H4 (cell line): ENCODE results near the gene VWF. TPM values are rescaled to one million over a fixed set of nuclear protein-coding genes. Genes with fewer than 3 reads are reported as not detected.

Experiments used
- DNase-seq: peaks from one replicate; pipeline ENCODE4 v3.0.0-alpha.2; 2015; ENCODE audit warnings: low spot score
- total RNA-seq: library from RNA; depleted of rRNA; stranded (reverse); fragments of >200 nt; shearing (Covaris generic); gene quantifications from 2 replicates; pipeline ENCODE4 v1.2.3, GENCODE V29; 2014; rRNA removed

Gene VWF
- total RNA-seq, 1 experiment from 2014 or later = 0.23 TPM

DNA sequence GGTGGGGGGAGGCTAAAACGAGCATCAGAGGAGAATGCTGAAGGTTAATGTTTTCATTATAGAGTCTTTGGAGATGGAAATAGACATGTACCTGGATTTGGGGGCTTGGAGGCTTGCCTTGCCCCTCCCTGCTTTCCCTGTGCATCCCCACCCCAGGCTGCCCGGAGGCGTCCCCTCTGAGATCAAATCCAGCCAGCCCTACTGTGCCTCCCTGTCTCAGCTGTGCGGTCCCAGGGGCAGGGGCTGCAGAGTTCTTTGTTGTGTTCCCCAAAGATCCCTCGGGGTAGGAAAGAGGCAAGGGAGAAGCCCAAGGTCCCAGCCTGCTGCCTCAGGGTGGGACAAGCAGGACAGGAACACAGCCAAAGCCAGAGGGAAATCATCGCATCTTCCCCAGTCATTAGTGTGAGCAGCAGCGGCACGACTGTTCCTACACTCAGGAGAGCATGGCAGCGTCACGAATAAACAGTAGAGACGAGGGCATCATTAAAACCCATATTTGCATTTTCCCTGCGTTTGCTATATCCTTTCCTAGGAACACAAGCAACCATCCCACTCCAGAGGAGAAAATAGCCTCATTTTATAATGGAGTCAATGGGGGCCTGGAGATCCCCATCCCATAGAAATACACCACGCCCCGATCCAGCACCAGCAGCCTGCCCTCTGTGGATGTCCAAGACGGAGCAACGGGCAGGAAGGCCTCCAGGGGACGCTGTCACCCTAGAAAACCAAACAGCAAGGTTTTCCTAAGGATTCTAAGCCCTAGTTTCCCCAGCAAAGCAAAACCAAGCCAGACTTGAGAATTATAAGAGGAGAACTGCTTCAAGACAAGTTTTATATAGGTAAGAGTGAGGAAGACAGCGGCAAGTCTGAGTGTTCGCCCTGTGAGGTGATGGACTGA lies 211.8 kb downstream of the VWF start:
- DNase-seq = no peak

DNA sequence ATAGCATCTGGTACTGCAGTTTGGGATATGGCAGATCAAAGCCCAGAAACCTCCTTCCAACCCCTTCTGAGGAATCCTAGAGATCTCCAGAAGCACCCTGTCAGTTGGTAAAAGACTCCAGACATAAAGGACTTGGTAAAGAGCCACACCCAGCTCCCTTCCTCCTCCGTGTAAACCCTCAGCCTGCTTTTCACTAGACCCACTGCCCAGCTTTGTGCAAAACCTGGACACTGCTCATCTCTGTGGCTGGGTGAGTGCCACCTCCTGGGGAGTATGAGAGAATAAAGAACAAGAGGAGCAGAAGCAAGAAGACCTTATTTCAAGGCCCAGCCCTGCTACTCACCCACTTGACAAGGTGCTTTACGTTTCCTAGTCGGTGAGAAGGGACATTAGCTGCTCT lies 212.5 kb downstream of the VWF start:
- no peak for DNase-seq

DNA sequence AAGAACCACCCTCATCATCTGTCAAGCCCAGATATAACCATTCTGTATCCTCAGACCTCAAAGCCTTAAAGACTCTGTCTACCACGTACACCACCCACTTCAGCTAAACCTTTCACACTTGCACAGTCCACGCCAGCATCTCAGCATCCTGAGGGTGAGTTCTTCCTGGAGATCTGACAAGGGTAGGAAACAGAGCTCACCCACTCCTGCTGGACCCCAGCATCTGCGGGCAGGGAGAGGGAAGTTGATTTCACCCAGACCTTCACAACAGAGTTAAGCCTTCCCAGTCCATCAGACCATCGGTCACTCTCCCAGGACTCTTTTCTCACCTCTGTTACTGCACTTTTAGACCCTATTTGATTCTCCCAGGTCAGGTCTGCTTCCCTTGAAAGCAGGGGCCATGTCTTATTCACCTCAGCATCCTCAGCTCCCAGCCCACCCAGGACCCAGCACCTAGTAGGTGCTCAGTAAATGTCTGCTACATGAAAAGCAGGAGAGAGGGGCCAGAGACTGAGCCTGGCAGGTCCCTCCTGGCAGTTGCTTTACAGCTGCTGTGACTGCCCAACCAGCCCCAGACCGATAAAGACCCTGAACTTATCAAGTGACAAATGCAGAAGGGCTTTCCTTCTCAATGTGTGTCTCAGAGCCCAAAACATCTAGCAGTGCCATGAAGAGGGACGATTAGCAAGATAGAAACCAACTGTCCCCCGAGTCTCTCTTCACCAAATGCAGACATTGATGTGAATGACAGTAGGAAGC lies 213.5 kb downstream of the VWF start:
- DNase-seq = no peak

GRCh38 chr12:5909560-5909959 lies 214.9 kb downstream of the VWF start:
- DNase-seq = no peak

- no peak for DNase-seq
Measured at GRCh38 chr12:5908251-5908650, 216.2 kb downstream of the VWF start.

DNA sequence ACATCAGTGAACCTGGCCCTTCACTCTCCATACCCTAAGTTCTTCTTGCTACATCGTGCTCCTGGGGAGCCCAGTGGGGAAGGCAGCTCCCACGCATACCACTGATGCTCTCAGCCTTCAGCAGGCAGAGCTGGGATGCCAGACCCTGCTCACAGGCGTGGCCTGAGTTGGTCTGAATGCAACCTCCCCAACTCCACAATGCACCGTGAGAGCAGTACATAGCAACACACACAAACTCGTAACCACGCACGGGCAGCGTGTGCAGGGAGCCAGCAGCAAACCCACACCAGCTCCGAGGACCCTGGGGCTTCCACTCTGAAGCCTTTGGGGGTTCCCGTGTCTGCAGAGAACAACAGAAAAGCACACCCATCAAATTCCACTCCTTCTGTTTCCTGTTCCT lies 216.7 kb downstream of the VWF start:
- no peak for DNase-seq

DNA sequence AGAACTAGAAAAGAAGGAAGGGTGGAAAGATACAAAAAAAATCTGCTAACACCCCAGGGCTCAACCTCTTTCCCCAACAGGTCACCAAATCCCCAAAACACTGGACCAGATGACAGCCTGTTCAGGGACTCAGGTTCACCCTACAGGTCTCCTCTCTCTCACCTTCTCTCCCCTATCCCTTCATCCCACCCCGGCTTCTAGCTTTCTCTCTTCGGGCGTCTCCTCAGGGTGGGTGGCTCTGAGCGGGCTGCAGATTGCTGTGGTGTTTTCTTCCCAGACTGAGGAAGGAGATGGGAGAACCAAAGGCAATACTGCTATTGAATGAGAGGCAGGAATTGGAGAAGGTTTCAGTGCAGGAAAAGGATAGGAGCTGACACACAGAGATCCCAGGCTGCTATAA lies 218.7 kb downstream of the VWF start:
- no peak for DNase-seq

DNA sequence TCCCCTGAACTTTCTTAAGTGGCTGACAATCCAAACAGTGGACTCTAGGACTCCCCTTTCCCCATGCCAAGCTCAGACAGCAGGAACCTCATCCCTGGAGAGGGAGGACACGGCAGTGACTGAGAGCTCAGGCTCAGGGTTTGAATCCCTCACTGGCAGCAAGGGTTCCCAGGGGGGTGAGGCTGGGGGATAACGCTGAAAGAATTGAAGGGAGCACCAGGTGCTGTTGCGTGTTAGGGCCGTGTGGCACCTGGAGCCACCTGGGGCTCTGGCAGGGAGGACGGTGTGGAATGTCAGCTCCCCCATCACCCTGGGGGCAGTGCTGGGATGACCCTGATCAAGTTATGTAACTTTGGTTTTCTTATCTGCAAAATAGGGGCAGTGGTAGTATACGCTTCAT lies 219.5 kb downstream of the VWF start:
- DNase-seq = no peak

- DNase-seq = no peak
Measured at GRCh38 chr12:5904441-5904840, 220.0 kb downstream of the VWF start.

GRCh38 chr12:5902736-5903135 lies 221.7 kb downstream of the VWF start:
- no peak for DNase-seq

GRCh38 chr12:5901416-5901815 lies 223.1 kb downstream of the VWF start:
- DNase-seq = no peak

DNA sequence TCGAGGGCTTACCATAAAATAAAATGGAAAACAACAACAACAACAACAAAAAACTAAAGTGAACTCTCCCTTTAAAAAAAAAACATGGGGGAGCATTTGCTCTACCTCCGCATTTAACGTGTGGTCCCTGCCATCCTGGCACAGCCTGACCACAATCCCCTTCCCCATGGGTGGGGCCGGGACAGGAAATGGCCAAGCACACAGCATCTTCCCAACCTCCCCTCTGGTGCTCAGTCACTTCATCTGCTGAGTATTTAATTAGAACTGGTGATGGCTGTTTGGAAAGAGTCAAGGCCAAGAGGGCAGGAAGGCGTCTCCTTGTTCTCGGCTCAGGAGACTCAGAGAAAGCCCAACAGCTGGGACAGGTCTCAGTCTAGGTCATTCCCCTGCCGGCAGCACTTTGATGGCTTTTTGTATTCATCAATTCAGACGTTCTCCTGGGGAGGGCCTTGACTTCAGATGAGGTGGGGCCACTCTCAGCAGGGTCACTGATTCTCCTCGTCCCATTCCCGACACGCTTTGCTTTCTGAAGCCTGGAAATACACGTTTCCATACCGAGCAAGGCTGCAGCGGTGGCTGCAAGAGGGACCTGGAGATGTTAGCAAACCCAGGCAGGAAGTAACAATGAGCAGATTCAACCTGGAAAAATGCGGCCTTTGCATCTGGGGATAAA lies 223.8 kb downstream of the VWF start:
- no peak for DNase-seq

DNA sequence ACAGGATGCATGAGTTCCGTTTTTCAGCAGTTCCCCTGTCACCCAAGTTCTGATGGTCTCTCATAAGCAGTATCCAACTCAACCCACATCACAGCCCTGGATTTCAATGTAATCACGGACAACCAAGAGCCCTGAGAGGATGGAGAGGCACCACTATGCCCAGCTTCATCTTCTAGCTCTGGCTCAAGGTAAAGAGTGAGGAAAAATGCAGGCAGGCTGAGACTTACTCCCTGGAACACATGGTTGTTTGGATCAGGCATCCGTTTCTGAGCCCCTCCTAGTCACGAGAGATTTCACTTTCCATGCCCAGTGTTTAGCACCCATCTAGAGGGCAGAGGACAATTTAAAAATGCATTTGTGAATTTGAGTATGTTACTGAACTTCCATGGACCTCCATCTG lies 224.4 kb downstream of the VWF start:
- DNase-seq = no peak

DNA sequence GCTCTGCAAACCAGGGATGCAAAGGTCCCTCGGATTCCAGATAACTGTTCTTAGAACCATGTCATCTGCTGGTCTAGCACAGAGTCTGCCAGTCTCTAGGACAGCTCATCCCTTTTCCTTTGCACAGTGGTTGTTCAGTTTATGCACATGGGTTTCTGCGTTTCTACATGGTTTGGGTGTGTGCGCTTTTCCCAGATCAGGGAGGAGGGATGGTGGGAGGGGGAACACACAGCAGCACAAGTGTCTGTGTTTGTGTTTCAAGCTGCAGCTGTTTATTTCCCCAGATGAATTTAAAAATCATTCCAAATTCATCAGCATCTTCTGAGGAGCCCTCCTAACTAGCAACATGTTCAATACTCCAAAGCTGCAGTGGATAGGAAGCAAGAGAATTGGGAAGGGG lies 224.8 kb downstream of the VWF start:
- DNase-seq = no peak

DNA sequence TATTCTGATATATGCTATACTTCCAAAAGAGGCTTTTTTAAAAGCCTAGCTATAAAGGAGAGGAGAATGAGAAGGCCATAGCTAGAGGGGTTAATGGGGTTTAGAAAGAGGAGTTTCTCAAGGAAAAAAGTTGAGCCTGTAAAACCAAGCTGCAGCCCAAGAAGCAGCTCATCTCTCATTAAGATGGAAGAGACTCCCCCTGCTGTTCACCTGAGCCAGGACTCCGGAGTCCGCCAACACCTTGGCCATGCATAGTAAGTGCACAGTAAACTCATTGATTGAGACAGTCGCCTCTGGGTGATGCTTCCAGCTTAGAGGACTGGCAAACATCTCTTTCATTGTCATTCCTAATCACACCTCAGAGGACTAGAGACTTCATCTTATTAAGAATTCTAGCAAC lies 225.6 kb downstream of the VWF start:
- no peak for DNase-seq

Other genes with a start within 250 kb of the VWF start
- 0.89 and 0.99 TPM in 2 replicates for gene ANO2, start 179.4 kb downstream of the VWF start, total RNA-seq
- gene CD9, start 75.7 kb upstream of the VWF start, total RNA-seq = 86.6 and 133 TPM in 2 replicates
- 0.10 TPM in 1 of 2 replicates, not detected in the other for gene PLEKHG6, start 186.0 kb upstream of the VWF start, total RNA-seq
- 320 and 327 TPM in 2 replicates for gene TNFRSF1A, start 217.4 kb upstream of the VWF start, total RNA-seq